HG03575 (cell line): ENCODE results near the gene C3orf85.
"Not testable (repeated sequence)": the region's sequence is repeated elsewhere in the genome, so short reads cannot be mapped to it uniquely, and the experiment has no call there.

Experiments
- ATAC-seq: cut with Tn5 transposase; IDR thresholded peaks from one replicate; pipeline ENCODE4 v1.9.1; 2021; ENCODE audit not compliant: unreplicated experiment, insufficient number of reproducible peaks, low FRiP score; ENCODE audit errors: extremely low read depth

C3orf85 gene, protein sequence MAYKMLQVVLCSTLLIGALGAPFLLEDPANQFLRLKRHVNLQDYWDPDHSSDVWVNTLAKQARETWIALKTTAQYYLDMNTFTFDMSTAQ

DNA sequence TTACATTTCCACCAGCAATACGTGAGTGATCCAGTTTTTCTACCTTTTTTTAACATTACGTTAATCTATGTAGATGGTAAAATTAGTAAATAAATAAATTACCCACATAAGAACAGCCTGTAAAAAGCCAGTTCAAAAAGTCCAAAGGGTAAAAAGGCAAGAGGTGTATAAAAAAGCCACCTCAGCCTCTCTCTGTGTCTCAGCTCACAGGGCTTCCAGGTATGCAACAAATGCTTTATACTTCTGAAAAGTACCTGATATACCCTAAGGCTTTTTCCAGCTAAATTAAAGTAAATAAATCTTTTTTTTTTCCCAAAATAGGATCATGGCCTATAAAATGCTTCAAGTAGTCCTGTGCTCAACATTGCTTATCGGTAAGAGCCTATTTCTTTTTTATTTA, at the start of gene C3orf85:
Gene C3orf85, plus strand, starts transcription at position 197 of the 400 bp plus-strand sequence. Its CDS starts 129 bp downstream, at position 326.
- ATAC-seq, result no peak

DNA sequence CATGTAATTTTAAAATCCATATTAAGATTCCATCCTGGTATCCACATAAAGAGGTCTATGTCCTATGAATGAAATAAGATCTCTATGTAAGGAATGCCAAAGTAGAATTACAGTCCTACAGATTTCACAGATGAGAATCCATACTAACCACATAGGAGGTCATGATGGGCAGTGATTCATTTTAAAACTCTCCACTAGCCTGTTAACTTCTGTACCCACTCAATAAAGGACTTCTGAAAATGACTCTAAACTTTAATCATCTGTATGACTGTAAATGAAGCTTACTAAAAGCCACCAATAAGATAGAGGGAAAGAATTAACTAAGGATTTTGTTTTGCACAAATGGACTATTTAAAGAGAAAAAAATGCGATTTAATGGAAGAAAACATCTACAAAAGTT, 47.3 kb upstream of the C3orf85 start:
- ATAC-seq, result no peak

DNA sequence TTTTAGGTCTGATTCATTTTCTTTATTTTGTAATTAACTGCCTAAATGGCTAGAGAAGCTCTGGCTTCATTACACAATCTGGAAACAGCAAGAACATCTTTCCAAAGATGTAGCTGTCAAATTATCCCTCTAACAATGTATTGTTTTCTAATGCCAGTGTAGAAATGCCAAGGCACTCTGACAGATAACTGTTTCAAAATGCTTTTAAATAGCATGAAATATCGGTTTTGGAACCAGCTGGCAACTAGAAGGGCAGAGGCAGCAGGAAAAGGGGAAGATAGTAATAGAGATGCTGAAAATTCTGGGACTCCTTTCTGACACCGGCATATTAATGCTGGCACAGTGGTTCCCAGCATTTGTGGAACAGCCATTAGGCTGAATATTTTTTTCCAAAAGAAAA, 44.7 kb upstream of the C3orf85 start:
- ATAC-seq, result no peak

DNA sequence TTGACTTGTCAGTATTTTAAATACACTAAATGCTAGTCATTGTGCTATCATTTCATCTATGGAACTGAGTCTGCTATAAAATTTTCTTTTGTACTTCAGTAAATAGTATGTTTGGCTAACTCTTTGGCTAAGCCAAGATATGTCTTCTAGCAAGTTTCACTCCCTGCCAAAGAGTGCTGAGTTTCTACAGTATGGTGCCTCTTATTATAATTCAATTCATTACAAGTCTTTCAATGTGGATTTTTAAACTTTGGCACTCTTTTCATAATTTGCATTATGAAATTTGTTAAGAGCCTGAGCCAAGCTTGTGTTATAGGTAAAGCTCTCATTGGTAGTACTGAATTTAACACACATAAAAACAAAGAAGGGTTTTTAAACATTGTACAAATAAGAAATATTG, 43.0 kb upstream of the C3orf85 start:
- ATAC-seq, result no peak

DNA sequence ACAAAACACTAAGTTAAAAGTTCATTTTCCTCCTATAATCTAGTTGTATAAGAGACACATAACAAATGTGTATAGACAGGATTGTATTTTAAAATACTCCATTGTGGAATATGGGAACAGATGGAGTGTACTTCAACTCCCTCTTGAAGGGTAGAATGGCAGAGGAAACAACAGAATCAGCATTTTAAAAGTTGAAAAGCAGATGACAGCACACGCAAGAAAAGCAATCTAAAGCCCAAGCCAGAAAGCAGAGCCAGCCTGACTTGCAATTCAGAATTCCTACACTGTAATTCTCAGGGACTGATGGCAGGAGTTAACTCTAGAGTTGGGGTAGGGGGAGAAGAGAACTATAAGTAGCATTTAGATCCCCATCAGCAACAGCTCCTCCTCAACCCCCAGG, 41.4 kb upstream of the C3orf85 start:
- ATAC-seq, result no peak

DNA sequence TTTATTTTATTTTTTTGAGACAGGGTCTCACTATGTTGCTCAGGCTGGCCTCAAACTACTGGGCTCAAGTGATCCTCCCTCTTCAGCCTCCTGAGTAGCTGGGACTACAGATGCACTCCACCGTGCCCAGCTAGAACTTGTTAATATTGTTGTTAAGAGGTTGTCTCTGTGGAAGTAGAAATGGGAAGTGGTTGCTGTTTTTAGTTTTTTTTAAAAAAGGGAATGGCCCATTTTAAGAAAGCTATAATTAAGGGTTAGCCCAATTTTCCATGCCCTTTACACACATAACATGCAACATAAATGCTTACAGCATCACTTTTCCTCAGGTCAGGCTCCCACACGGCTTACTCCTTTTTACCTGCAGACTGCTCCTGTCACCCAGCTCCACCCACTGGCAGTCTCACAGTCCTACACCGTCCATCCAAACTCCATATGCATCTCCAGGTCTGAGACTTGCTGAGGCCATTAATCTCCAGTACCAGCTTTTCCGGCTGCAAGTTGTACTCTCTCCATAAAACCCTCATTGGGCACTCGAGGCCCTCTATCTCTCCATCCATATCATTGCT, 38.4 kb upstream of the C3orf85 start:
- no peak for ATAC-seq

DNA sequence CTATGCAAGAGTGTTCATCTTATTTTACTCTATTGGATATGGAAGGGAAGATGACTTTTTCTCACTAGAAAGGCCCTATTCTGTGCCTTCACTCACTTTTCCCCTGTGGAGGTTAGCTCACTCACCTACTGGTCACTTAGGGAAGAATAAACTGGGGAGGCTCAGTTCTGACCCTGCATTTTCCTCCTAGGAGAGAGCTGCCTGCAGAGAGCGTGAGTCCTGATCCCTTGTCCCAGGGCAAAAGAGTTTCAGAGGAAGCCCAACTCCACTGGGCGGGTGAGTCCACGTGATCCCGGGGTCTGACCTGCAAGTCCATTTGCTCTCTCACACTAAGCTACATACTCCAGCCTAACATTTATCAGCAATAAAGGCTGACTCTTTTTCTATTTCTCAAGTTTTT, 26.9 kb upstream of the C3orf85 start:
- ATAC-seq, result no peak

DNA sequence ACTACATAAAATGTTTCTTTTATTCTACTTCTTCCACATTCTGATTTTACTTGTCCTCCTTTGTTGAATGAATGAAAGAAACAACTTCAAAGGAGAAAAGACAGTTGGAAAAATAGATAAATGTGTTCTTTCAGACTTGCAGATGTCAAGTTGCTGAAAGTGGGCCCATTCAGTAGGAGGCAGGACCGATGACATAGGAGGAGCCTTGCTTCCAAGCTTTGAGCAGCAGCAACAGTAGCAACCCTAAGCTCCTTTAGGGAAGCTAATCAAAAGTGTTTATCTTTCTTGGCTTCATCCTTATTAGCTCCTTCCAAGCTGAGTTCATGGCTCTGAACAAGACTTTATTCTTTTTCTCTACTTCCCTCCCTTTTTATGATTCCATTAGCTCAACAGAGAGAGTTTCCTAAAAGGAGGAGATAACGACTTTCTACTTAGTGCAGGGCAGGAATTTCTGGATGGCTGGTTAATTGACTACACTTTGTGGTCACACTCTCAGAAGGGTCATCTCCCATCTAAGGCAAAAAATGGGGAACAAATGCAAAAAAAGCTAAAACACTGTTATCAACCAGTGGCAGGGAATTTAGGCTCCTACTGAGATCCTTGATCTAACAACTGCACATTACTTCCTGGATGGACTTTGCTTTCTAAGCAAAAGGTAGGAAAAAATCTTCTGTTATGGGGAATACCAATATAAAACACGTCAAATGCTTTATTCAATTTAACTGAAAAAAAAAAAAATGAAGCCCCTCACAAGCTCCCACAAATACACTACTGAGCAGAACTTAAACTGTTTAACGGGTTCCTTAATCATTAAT, 23.4 kb upstream of the C3orf85 start:
- ATAC-seq, result no peak

DNA sequence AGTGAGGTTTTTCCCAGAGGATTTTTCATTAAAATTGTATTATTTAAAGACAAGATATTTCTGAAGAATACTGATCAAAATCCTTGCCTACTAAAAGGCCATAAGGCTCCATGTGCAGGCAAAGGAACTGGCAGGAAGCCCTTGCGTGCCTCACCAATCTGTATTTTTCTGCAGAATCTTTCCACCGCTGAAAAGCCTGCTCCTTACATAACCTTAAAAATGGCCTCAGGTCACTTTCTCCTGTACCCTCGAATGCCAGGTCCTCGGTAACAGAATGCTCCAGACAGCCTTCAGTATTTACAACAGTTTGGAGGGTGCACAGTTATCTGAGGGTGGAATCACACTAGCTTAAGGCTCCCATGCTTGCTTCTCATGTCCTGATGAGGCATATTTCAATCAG, 21.8 kb upstream of the C3orf85 start:
- ATAC-seq, result no peak

DNA sequence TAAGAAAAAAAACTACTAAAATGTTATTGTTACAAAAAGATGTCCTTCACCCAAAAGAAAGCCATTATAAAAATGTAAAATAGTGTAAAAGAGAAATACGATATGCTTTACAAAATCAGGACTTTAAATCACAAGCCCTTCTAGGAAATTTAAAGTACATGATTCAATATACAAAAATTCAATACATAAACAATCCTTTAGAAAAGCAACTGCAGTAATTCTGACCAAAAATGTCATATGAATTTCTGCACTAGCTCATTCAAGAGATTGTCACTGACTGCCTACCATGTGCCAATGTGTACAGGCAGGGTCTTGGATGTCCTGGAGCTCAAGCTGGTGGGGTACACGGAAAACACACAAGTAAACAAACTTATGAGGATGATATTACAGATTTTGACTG, 21.1 kb upstream of the C3orf85 start:
- no peak for ATAC-seq

DNA sequence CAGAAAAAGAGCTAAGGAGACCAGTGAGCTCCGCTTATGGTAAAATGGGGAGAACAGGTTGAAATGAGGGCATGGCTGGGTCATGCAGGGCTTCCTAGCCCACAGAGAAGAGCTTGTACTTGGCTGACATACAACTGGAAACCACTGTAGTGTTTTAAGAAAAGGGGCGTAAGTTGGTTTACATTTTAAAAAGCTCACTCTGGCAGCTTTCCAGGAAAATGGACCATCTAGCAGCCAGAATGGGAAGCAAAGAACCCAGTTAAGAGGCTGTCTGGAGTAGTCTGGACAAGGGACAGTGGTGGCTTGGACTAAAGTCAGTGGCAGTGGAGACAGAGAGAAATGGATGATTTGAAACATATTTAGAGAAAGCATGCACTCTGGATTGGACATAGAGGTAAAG, 20.5 kb upstream of the C3orf85 start:
- no peak for ATAC-seq

DNA sequence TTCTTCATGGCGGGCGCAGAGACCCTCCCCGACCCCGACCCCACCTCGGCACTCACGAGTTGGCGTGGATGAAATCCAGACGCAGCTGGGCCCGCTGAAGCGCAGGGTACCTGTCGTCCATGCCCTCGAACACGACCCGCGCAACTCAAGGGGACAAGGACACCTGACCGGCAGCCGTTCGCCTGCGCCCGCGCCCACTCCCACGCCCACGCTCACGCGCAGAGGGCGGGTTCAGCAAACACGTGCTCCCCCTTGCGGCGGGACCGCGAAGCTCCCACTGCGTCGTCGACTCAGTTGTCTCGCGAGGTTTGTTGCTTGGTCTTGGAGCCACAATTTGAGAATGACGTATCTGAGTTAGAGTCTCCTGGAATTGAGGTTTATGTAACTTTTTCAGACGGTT, 18.6 kb upstream of the C3orf85 start, which contains the start of gene MORC1:
Gene MORC1, minus strand, starts transcription at position 196 of the 400 bp plus-strand sequence. Its CDS starts 75 bp downstream, at position 121.
- no peak for ATAC-seq

DNA sequence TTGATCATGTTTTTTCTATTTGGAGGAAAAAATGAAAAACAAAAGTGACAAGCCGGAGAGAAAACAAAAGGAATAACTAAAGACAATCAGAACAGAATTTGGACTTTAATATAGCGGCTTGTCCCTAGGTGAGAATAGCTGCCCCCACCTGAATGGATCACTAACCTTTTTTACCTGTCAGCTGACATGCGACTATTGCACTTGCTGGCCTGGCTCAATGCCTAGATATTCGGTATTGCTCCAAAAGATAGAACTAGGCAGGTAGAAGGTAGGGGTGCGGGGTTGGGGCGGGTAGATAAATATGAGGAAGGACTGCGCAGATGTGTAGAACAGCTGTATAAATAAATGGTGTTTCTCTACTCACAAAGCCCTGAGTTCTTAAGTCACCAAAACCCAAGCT, 17.9 kb upstream of the C3orf85 start:
- ATAC-seq, result no peak

DNA sequence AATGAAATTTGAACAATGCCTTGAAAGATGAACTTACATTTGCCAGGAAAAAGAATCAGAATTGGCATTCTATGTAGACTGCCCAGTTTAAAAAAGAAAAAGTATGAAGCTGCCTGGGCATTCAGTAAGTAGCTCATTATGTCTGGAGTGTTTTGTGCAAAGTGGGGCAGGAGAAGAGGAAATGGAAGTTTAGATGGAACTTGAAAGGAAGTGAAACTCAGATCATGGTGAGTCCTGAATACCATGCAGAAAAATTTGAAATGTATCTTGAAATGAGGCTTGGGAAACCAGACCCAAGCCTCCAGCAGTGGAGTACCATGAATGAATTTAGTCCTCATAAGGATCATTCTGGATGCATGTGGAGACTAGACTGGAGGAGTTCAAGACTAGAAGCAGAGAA, 13.8 kb upstream of the C3orf85 start:
- ATAC-seq, result no peak

DNA sequence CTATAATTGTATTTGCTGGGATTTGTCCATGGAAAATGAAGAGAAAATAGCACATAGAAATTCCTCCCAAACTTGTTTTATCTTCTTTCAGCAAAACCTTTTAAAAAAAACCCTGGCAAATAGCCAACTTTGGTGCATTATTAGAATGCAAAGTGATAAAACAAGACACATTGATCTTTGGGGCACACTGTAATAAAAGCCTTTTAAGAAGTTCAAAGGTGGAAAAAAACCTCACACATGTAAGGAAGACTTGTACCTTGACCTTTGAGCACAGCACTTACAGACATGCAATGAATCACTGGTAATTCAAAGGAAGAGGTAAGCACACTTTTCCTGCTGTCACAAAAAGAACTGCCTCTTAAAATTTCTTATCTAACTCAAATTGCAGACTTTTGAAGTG, 10.6 kb upstream of the C3orf85 start:
- no peak for ATAC-seq

DNA sequence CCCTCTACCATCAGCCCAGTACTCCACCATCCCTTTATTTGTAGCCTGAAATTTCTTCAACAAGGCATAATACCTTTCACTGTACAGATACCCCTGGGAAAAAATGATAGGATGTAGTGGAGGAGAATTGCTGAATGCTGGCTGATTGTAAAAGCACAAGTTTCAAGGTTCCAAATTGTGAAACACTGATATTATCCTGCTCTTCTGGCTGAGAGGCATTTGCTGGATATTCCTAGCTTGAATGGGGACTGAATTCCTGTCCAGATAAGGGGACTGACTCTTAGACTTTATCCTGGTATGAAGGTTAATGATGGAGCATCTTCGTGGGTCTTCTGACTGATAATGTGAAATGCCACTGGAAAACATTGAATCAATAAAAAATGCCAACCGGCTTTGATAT, 9.0 kb upstream of the C3orf85 start:
- ATAC-seq, result no peak

DNA sequence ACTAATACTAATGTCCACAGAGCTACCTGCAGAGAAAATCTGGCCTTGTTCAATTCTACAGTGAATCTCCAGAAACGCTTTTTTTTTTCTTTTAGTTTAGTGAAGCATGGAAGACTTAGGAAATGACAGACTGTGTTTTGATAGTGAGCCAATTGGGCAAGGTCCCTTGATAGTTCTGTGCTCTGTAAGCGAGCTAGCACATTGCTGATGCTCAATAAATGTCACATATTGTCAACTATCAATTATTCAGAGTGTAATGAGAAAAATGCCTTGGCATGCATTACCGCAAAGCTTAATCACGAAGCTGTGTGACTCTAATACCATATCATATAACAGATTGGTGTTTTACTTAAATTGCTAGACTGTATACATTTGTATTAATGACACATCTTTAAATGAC, 5.2 kb upstream of the C3orf85 start:
- no peak for ATAC-seq

DNA sequence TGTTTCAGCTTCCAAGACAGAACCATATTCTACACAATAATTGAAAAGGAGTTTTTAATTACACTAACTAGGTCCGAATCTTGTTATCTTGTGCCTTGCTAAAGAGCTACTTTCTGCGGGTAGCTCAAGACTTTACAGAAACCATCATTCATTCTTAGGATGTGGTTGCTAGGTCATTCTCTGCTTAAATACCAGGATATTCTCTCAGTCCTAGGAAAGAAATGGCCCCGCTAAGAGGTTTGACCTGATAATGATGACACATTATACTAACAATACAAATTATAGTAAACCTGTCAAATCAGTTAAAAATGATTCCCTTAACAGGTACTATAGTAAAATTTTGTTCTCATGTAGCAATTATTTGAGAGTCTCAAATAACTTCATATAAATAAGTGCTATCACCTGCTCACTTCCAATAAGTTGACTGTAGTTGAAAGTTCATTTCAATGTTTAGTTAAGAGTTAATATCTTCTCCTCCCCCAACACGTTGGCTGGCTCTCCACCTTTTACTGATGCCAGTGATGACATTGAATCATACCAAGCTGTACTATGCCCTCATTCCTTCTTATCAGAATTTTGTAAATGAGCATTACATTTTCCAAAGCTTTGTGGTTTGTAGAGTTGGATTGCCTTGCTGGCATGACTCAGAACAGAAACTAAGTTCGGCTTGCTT, 3.6 kb upstream of the C3orf85 start:
- ATAC-seq, result no peak

DNA sequence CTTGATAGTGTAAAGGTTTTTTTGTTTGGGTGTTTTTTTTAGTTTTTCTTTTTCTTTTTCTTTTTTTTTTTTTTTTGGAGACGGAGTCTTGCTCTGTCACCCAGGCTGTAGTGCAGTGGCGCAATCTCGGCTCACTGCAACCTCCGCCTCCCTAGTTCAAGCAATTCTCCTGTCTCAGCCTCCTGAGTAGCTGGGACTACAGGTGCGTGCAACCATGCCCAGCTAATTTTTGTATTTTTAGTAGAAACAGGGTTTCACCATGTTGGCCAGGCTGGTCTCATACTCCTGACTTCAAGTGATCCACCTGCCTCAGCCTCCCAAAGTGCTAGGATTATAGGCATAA, 3.1 kb upstream of the C3orf85 start:
- ATAC-seq, result not testable (repeated sequence)

DNA sequence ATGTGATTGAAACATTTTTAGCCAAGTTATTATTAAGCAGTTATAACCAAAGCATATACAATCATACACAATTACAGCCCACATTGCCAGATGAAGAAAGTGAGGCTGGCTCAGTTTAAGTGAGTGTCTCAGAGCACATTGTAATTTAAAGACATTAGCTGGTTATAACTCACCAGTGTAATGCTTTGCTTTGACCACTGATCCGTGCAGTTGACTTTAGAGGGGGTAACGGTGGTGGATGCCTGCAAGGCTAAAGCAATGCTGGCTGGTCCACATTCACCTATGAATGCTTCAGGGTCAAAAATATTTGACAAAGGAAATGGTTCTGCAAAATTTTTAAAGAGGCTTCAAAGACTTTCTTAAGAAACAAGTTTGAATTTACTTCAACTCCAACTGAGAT, 1.2 kb downstream of the C3orf85 start:
- no peak for ATAC-seq
